Measurements from ENCODE around the gene SPSB1. TPM values are rescaled to one million over a fixed set of nuclear protein-coding genes. Genes with fewer than 3 reads are reported as not detected.

Gene SPSB1
- total RNA-seq, 1 donor from 2014 or later = 15.1 TPM

GRCh38 chr1:9418851-9419250, 126.2 kb downstream of the SPSB1 start:
- no peak for DNase-seq (ENCODE audit: low spot score)

Other genes starting within 250 kb of the SPSB1 start
- 1.1 TPM for gene SLC2A5, start 223.3 kb upstream of the SPSB1 start, total RNA-seq
- gene GPR157, start 163.8 kb upstream of the SPSB1 start, total RNA-seq = 12.2 TPM
- gene H6PD, start 58.1 kb upstream of the SPSB1 start, total RNA-seq = 70.7 TPM
- gene SLC25A33, start 246.6 kb downstream of the SPSB1 start, total RNA-seq = 3.9 TPM